Measurements from ENCODE around the gene CCT8L2. TPM values are rescaled to one million over a fixed set of nuclear protein-coding genes. Genes with fewer than 3 reads are reported as not detected.
"Not testable (repeated sequence)": the region's sequence is repeated elsewhere in the genome, so short reads cannot be mapped to it uniquely, and the experiment has no call there.

Gene CCT8L2
- total RNA-seq, 1 donor from 2014 or later, result not detected

DNA sequence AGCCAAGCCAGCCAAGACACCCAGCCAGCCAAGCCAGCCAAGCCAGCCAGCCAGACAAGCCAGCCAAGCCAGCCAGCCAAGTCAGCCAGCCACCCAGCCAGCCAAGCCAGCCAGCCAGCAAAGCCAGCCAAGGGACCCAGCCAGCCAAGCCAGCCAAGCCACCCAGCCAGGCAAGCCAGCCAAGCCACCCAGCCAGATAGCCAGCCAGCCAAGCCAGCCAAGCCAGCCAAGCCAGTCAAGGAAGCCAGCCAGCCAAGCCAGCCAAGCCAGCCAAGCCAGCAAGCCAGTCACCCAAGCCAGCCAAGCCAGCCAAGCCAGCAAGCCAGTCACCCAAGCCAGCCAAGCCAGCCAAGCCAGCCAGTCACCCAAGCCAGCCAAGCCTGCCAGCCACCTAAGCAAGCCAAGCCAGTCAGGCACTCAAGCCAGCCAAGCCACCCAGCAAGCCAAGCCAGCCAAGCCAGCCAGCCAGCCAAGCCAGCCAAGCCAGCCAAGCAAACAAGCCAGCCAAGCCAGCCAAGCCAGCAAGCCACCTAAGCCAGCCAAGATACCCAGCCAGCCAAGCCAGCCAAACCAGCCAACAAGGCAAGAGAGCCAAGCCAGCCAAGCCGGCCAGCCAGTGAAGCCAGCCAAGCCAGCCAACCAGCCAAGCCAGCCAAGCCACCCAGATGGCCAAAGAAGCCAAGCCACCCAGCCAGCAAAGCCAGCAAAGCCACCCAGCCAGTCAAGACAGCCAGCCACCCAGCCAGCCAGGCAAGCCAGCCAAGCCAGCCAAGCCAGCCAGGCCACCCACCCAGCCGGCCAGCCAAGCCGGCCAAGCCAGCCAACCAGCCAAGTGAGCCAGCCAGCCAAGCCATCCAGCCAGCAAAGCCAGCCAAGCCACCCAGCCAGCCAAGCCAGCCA lies 33.3 kb downstream of the CCT8L2 start:
- no peak overlapping the region for H3K4me3 Mint-ChIP-seq
- H3K9me3 Mint-ChIP-seq, result no peaks in the 10 kb centered on the region
- H3K27ac Mint-ChIP-seq, result no peak overlapping the region
- no peaks in the 10 kb centered on the region for H3K4me1 Mint-ChIP-seq (ENCODE audit: unreplicated experiment)
- H3K36me3 Mint-ChIP-seq, result no peaks in the 10 kb centered on the region
- DNase-seq (ENCODE audit: extremely low spot score, unreplicated experiment), result no peak
- TF ChIP-seq, protein P1, sequence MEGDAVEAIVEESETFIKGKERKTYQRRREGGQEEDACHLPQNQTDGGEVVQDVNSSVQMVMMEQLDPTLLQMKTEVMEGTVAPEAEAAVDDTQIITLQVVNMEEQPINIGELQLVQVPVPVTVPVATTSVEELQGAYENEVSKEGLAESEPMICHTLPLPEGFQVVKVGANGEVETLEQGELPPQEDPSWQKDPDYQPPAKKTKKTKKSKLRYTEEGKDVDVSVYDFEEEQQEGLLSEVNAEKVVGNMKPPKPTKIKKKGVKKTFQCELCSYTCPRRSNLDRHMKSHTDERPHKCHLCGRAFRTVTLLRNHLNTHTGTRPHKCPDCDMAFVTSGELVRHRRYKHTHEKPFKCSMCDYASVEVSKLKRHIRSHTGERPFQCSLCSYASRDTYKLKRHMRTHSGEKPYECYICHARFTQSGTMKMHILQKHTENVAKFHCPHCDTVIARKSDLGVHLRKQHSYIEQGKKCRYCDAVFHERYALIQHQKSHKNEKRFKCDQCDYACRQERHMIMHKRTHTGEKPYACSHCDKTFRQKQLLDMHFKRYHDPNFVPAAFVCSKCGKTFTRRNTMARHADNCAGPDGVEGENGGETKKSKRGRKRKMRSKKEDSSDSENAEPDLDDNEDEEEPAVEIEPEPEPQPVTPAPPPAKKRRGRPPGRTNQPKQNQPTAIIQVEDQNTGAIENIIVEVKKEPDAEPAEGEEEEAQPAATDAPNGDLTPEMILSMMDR (conservative IDR thresholded peaks at IDR 0.05), result no peak
- no peaks in the 10 kb centered on the region for H3K27me3 Mint-ChIP-seq

GRCh38 chr22:16558376-16558945 lies 34.1 kb downstream of the CCT8L2 start:
- not testable (repeated sequence) for H3K4me1 Mint-ChIP-seq (ENCODE audit: unreplicated experiment); H3K27me3 Mint-ChIP-seq; H3K9me3 Mint-ChIP-seq; H3K4me3 Mint-ChIP-seq; H3K36me3 Mint-ChIP-seq; H3K27ac Mint-ChIP-seq; DNase-seq (ENCODE audit: extremely low spot score, unreplicated experiment)

DNA sequence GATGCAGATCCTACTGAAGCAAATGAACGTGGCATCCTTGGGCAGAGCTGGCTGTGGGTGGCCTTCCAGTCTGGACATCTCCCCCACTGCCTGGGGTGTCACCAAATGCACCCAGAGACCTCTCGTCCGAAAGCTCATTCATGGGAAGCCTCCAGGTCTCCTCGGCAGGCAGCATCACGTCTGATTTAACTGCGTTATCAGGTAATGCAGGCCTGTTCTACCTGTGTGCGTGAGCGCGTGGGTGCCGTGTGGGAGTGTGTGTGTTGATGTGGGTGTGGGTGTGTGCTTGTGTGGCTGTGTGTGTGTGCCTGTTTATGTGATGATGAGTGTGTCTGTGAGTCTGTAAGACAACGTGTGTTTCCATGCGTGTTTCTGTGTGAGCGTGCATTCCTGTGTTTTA lies 35.1 kb downstream of the CCT8L2 start:
- H3K4me3 Mint-ChIP-seq; H3K36me3 Mint-ChIP-seq; H3K9me3 Mint-ChIP-seq; H3K4me1 Mint-ChIP-seq (ENCODE audit: unreplicated experiment); DNase-seq (ENCODE audit: extremely low spot score, unreplicated experiment); H3K27ac Mint-ChIP-seq; H3K27me3 Mint-ChIP-seq: not testable (repeated sequence)

DNA sequence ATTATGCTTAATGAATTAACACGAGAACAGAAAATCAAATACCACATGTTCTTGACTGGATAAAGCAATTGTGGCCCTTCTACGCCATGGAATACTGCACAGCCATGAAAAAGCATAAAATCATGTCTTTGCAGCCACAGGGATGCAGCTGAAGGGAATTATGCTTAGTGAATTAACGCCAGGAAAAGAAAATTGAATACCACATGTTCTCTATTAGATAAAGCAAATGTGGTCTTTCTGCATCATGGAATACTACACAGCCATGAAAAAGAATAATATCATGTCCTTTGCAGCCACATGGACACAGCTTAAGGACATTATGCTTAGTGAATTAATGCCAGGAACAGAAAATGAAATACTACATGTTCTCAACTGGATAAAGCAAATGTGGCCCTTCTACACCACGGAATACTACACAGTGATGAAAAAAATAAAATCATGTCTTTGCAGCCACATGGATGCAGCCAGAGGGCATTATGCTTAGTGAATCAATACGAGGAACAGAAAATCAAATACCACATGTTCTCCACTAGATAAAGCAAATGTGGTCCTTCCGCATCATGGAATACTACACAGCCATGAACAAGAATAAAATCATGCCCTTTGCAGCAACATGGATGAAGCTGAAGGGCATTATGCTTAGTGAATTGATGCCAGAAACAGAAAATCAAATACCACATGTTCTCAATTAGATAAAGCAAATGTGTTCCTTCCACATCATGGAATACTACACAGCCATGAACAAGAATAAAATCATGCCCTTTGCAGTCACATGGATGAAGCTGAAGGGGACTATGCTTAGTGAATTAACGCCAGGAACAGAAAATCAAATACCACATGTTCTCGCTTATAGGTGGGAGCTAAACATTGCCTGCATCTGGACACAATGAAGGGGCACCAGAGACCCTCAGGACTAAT lies 37.3 kb downstream of the CCT8L2 start:
- H3K27ac Mint-ChIP-seq; H3K9me3 Mint-ChIP-seq; H3K4me1 Mint-ChIP-seq (ENCODE audit: unreplicated experiment); H3K36me3 Mint-ChIP-seq; H3K27me3 Mint-ChIP-seq; DNase-seq (ENCODE audit: extremely low spot score, unreplicated experiment); H3K4me3 Mint-ChIP-seq: not testable (repeated sequence)

GRCh38 chr22:16543310-16543709 lies 49.3 kb downstream of the CCT8L2 start:
- H3K27me3 Mint-ChIP-seq; H3K36me3 Mint-ChIP-seq; H3K9me3 Mint-ChIP-seq; H3K27ac Mint-ChIP-seq; H3K4me1 Mint-ChIP-seq (ENCODE audit: unreplicated experiment); DNase-seq (ENCODE audit: extremely low spot score, unreplicated experiment); H3K4me3 Mint-ChIP-seq: not testable (repeated sequence)

Other genes starting within 250 kb of the CCT8L2 start
- gene XKR3, start 232.6 kb upstream of the CCT8L2 start, total RNA-seq (ENCODE audit: low replicate concordance), result not detected in 2 replicates